IMR-90 (cell line): ENCODE data around the gene PEX14. TPM values are rescaled to one million over a fixed set of nuclear protein-coding genes. Genes with fewer than 3 reads are reported as not detected.

Experiments
- ATAC-seq: fragments of 200-7000 bp; cut with Tn5 transposase; 2 replicates; pipeline ENCODE4 v1.9.1; 2020; ENCODE audit warnings: low read depth, mild to moderate bottlenecking, moderate library complexity
- BruUV-seq: library from RNA; stranded (reverse); fragments of 400-500 nt; replicated peaks from 2 replicates; lab custom pipeline; 2021; lab: Mats Ljungman, UMichigan
- CTCF ChIA-PET: fragments of 300-600 bp; formaldehyde crosslinking; extraction: SDS; loops from one replicate; lab custom pipeline; 2021; ENCODE audit warnings: antibody characterized with exemption; lab: Yijun Ruan, JAX
- POLR2A ChIA-PET: fragments of 300-600 bp; sonication (Branson Sonifier 250); formaldehyde crosslinking; loops from one replicate; lab custom pipeline; 2022; ENCODE audit warnings: antibody characterized with exemption; ENCODE audit not compliant: unreplicated experiment; lab: Charles Lee
- DNase-seq: peaks from one replicate; pipeline ENCODE4 v3.0.0; 2013
- H2AFZ ChIP-seq: replicated peaks from 2 replicates; pipeline ENCODE3; 2013; ENCODE audit warnings: low read length, mild to moderate bottlenecking; ENCODE audit not compliant: poor library complexity
- H2AK5ac ChIP-seq: 2 replicates; pipeline ENCODE4 v1.6.1; 2013; ENCODE audit warnings: low read depth, low read length, inconsistent platforms
- H2AK9ac ChIP-seq: replicated peaks from 2 replicates; pipeline ENCODE3; 2013; ENCODE audit warnings: mild to moderate bottlenecking, low read depth, low read length, moderate library complexity; ENCODE audit not compliant: poor library complexity
- H2BK120ac ChIP-seq: 2 replicates; pipeline ENCODE4 v1.6.1; 2013; ENCODE audit warnings: low read depth, low read length, inconsistent platforms
- H2BK15ac ChIP-seq: 3 replicates; pipeline ENCODE4 v1.6.1; 2013; ENCODE audit warnings: low read depth, low read length, inconsistent platforms
- H2BK20ac ChIP-seq: 2 replicates; pipeline ENCODE4 v1.6.1; 2013; ENCODE audit warnings: low read depth, mild to moderate bottlenecking, inconsistent platforms, low read length, moderate library complexity
- H2BK5ac ChIP-seq: 2 replicates; pipeline ENCODE4 v1.6.1; 2013; ENCODE audit warnings: mild to moderate bottlenecking, low read depth, low read length, inconsistent platforms; ENCODE audit not compliant: poor library complexity, severe bottlenecking
- H3K14ac ChIP-seq: replicated peaks from 2 replicates; pipeline ENCODE4 v1.6.1; 2013; ENCODE audit warnings: low read depth, low read length, inconsistent platforms
- H3K18ac ChIP-seq: 2 replicates; pipeline ENCODE4 v1.6.1; 2013; ENCODE audit warnings: low read depth, low read length, control low read depth
- H3K23ac ChIP-seq: 2 replicates; pipeline ENCODE4 v1.6.1; 2013; ENCODE audit warnings: low read depth, low read length, inconsistent platforms
- H3K27ac ChIP-seq: 2 replicates; pipeline ENCODE4 v1.5.1; 2013; ENCODE audit warnings: mild to moderate bottlenecking, control low read depth, low read length; ENCODE audit not compliant: insufficient read depth
- H3K27me3 ChIP-seq: 2 replicates; pipeline ENCODE4 v1.6.1; 2013; ENCODE audit warnings: low read length; ENCODE audit not compliant: control insufficient read depth, insufficient read depth
- H3K36me3 ChIP-seq: 2 replicates; pipeline ENCODE4 v1.6.1; 2013; ENCODE audit warnings: low read length, mixed read lengths; ENCODE audit not compliant: control insufficient read depth, insufficient read depth
- H3K4ac ChIP-seq: 2 replicates; pipeline ENCODE4 v1.6.1; 2013; ENCODE audit warnings: low read depth, low read length, inconsistent platforms
- H3K4me1 ChIP-seq: 2 replicates; pipeline ENCODE4 v1.6.1; 2013; ENCODE audit warnings: low read length, mixed read lengths; ENCODE audit not compliant: control insufficient read depth, insufficient read depth
- H3K4me2 ChIP-seq: 2 replicates; pipeline ENCODE4 v1.6.1; 2013; ENCODE audit warnings: low read depth, mild to moderate bottlenecking, control low read depth, low read length, moderate library complexity
- H3K4me3 ChIP-seq: 2 replicates; pipeline ENCODE4 v1.5.1; 2013; ENCODE audit warnings: low read depth, mild to moderate bottlenecking, control low read depth, low read length, moderate library complexity; ENCODE audit not compliant: insufficient read depth
- H3K56ac ChIP-seq: 2 replicates; pipeline ENCODE4 v1.6.1; 2013; ENCODE audit warnings: low read length, inconsistent platforms; ENCODE audit not compliant: insufficient read depth; ENCODE audit errors: extremely low read depth
- H3K79me1 ChIP-seq, 2 experiments: 2 replicates each; pipeline ENCODE4 v1.6.1; 2013; ENCODE audit warnings: low read length in 2 of 2, inconsistent platforms in 1 of 2, low read depth in 1 of 2
- H3K9ac ChIP-seq: 2 replicates; pipeline ENCODE4 v1.6.1; 2013; ENCODE audit warnings: low read depth, low read length, control low read depth
- H3K9me1 ChIP-seq: 2 replicates; pipeline ENCODE4 v1.6.1; 2013; ENCODE audit warnings: low read length, inconsistent platforms; ENCODE audit not compliant: insufficient read depth
- H3K9me3 ChIP-seq: 2 replicates; pipeline ENCODE4 v1.6.1; 2013; ENCODE audit warnings: low read length; ENCODE audit not compliant: control insufficient read depth, insufficient read depth
- H4K20me1 ChIP-seq: 2 replicates; pipeline ENCODE4 v1.6.1; 2013; ENCODE audit warnings: low read length, inconsistent platforms; ENCODE audit not compliant: insufficient read depth
- H4K5ac ChIP-seq: 2 replicates; pipeline ENCODE4 v1.6.1; 2013; ENCODE audit warnings: mild to moderate bottlenecking, low read depth, low read length, control low read depth
- H4K8ac ChIP-seq, 2 experiments: 2 replicates each; pipeline ENCODE4 v1.6.1; 2013; ENCODE audit warnings: low read depth in 2 of 2, low read length in 2 of 2, control low read depth in 1 of 2, inconsistent platforms in 1 of 2
- H4K91ac ChIP-seq: 2 replicates; pipeline ENCODE4 v1.6.1; 2013; ENCODE audit warnings: low read depth, low read length, inconsistent platforms; ENCODE audit not compliant: insufficient read depth
- BHLHE40 ChIP-seq: fragments of 150-350 bp; IDR thresholded peaks from 2 replicates; pipeline ENCODE4 v1.6.1; 2016; ENCODE audit warnings: mild to moderate bottlenecking, low read depth, low read length
- CEBPB ChIP-seq: IDR thresholded peaks from 2 replicates; pipeline ENCODE4 v1.6.1; 2012; ENCODE audit warnings: low read depth, low read length, improper control_type of control experiment
- CHD1 ChIP-seq: IDR thresholded peaks from 2 replicates; pipeline ENCODE4 v1.6.1; 2012; ENCODE audit warnings: low read depth, low read length, improper control_type of control experiment
- ELK1 ChIP-seq: fragments of 150-350 bp; IDR thresholded peaks from 2 replicates; pipeline ENCODE4 v1.6.1; 2016; ENCODE audit warnings: low read depth, mild to moderate bottlenecking, low read length, moderate library complexity, borderline replicate concordance
- FOS ChIP-seq: fragments of 150-350 bp; IDR thresholded peaks from 2 replicates; pipeline ENCODE4 v1.6.1; 2016; ENCODE audit warnings: low read depth, low read length
- MAFK ChIP-seq: IDR thresholded peaks from 2 replicates; pipeline ENCODE4 v1.6.1; 2012; ENCODE audit warnings: low read depth, low read length, improper control_type of control experiment
- MAZ ChIP-seq: IDR thresholded peaks from 2 replicates; pipeline ENCODE4 v1.6.1; 2012; ENCODE audit warnings: low read depth, mild to moderate bottlenecking, low read length, improper control_type of control experiment, moderate library complexity, borderline replicate concordance
- MXI1 ChIP-seq: IDR thresholded peaks from 2 replicates; pipeline ENCODE4 v1.6.1; 2012; ENCODE audit warnings: low read depth, mild to moderate bottlenecking, low read length, moderate library complexity, borderline replicate concordance
- NFE2L2 ChIP-seq: fragments of 150-350 bp; IDR thresholded peaks from 2 replicates; pipeline ENCODE4 v1.6.1; 2016; ENCODE audit warnings: low read depth, mild to moderate bottlenecking, low read length
- POLR2A ChIP-seq: IDR thresholded peaks from 2 replicates; pipeline ENCODE4 v1.6.1; 2012; ENCODE audit warnings: mild to moderate bottlenecking, low read depth, low read length
- RAD21 ChIP-seq: IDR thresholded peaks from 2 replicates; pipeline ENCODE4 v1.6.1; 2012; ENCODE audit warnings: low read length, improper control_type of control experiment
- RCOR1 ChIP-seq: IDR thresholded peaks from 2 replicates; pipeline ENCODE4 v1.6.1; 2012; ENCODE audit warnings: mild to moderate bottlenecking, low read length, improper control_type of control experiment; ENCODE audit not compliant: insufficient replicate concordance
- RFX5 ChIP-seq: IDR thresholded peaks from 2 replicates; pipeline ENCODE4 v1.8.0; 2012; ENCODE audit warnings: low read depth, mild to moderate bottlenecking, low read length, moderate library complexity
- SMC3 ChIP-seq: fragments of 150-350 bp; IDR thresholded peaks from 2 replicates; pipeline ENCODE4 v1.6.1; 2016; ENCODE audit warnings: low read depth, mild to moderate bottlenecking, antibody characterized with exemption, low read length, moderate library complexity
- WGBS, 2 experiments: methylation state at CpG; one replicate each; pipeline versions ENCODE4 v1.1.5 to v1.1.7; 2013; ENCODE audit warnings: missing lambda C conversion rate in 2 of 2; ENCODE audit not compliant: insufficient read length in 1 of 2; ENCODE audit errors: extremely low coverage in 2 of 2; 5-methylcytosine and 5-hydroxymethylcytosine counted together
- dilution Hi-C: fragments of 300-500 bp; cut with HindIII; formaldehyde crosslinking; loops from one replicate; pipeline ENCODE4 v1.14.3; 2018; ENCODE audit warnings: low sequenced_read_pairs; ENCODE audit not compliant: unreplicated experiment
- in situ Hi-C: fragments of 300-500 bp; cut with MboI; formaldehyde crosslinking; loops from 3 replicates; pipeline ENCODE4 v1.14.3; 2019; ENCODE audit warnings: low sequenced_read_pairs, inconsistent platforms, mixed read lengths
- intact Hi-C: fragments of 100-400 bp; cut with micrococcal nuclease; formaldehyde crosslinking; loops from 2 replicates; pipeline ENCODE4 v1.10.0; 2022
- polyA plus RNA-seq, 3 experiments: library from polyadenylated mRNA; depleted of rRNA; stranded (reverse); fragments of >200 nt; gene quantifications; 2 replicates each; pipeline ENCODE4 v1.2.3, GENCODE V29; 2012; ENCODE audit warnings: low replicate concordance in 1 of 3
- total RNA-seq: library from RNA; depleted of rRNA; stranded (reverse); fragments of >200 nt; gene quantifications from 2 replicates; pipeline ENCODE4 v1.2.3, GENCODE V29; 2012
- TF ChIP-seq, protein P1 (sequence below): conservative IDR thresholded peaks from 2 replicates; pipeline ENCODE4 v1.5.1; 2012; ENCODE audit warnings: mild to moderate bottlenecking, low read depth, low read length, improper control_type of control experiment
- TF ChIP-seq, protein P2 (sequence below): fragments of 150-350 bp; IDR thresholded peaks from 2 replicates; pipeline ENCODE4 v1.6.1; 2017; ENCODE audit warnings: mild to moderate bottlenecking, antibody characterized with exemption, low read length, low read depth

The PEX14 gene
- total and polyA plus RNA-seq, 2 of the 4 experiments (the other 2 are of a cell fraction): 9.5 to 22.5 TPM

DNA sequence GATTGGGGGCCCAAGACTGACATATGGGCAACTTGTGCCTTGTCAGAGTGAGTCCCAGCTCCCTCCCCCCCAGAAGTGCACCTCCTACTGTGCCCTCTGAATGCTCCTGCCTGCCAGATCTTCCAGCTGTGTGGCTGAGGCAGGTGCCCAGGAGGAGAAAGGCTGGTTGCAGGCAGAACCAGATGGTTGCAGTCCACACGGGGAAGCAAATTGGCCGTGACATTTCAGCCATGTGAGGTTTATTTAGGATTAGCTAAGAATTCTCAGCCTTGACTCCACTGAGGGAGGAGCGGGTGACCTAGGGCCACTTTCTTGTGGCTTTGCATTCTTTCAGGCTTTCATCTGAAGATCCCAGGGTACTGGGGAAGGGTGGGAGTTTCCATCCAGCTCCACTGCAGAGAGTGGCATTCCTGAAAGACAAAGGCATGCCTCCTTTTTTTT lies 33.8 kb downstream of the PEX14 start:
- Histone ChIP-seq H2BK15ac (no peak overlapping the region), H3K36me3 (no peaks in the 10 kb centered on the region; the same call in 1 of the 2 replicates), H3K9me3 (no peaks in the 10 kb centered on the region), H2AFZ (no peak overlapping the region), H3K14ac (no peak overlapping the region), H4K8ac (no peak overlapping the region), H3K79me1 (peaks cover 35 to 71% of the 10 kb centered on the region in 2 experiments), H3K27me3 (no peaks in the 10 kb centered on the region), H3K23ac (no peak overlapping the region), H4K20me1 (peaks cover 16% of the 10 kb centered on the region), H2AK9ac (no peak overlapping the region), H3K4ac (no peak overlapping the region; the same call in 1 of the 2 replicates), H3K4me2 (no peak overlapping the region), H3K18ac (no peak overlapping the region), H3K27ac (no peak overlapping the region), H3K56ac (no peak overlapping the region), H3K9me1 (peaks cover 21% of the 10 kb centered on the region), H2BK20ac (no peak overlapping the region), H2AK5ac (no peak overlapping the region), H4K5ac (no peak overlapping the region), H2BK120ac (0 out of 2 replicates have a peak overlapping the region, but pooled peaks have one; percentile 20), H4K91ac (no peak overlapping the region), H3K9ac (no peak overlapping the region), H2BK5ac (no peak overlapping the region), H3K4me1 (peaks cover 21% of the 10 kb centered on the region), H3K4me3 (no peak overlapping the region)
- ChIA-PET POLR2A (no interaction called here), CTCF (interaction anchor here (0.6 to 3.1 kb wide), 4 partner anchors 15 to 379 kb away, joined by 3 to 22 read pairs (median 7); no protein-coding TSS in a partner anchor)
- TF ChIP-seq CHD1: no peak
- TF ChIP-seq, protein P1, sequence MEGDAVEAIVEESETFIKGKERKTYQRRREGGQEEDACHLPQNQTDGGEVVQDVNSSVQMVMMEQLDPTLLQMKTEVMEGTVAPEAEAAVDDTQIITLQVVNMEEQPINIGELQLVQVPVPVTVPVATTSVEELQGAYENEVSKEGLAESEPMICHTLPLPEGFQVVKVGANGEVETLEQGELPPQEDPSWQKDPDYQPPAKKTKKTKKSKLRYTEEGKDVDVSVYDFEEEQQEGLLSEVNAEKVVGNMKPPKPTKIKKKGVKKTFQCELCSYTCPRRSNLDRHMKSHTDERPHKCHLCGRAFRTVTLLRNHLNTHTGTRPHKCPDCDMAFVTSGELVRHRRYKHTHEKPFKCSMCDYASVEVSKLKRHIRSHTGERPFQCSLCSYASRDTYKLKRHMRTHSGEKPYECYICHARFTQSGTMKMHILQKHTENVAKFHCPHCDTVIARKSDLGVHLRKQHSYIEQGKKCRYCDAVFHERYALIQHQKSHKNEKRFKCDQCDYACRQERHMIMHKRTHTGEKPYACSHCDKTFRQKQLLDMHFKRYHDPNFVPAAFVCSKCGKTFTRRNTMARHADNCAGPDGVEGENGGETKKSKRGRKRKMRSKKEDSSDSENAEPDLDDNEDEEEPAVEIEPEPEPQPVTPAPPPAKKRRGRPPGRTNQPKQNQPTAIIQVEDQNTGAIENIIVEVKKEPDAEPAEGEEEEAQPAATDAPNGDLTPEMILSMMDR: no peak
- no peak for TF ChIP-seq FOS
- TF ChIP-seq MAZ: no peak
- TF ChIP-seq POLR2A: no peak
- TF ChIP-seq MXI1: no peak
- TF ChIP-seq RCOR1: no peak
- TF ChIP-seq SMC3: no peak
- TF ChIP-seq CEBPB: no peak
- TF ChIP-seq MAFK: no peak
- TF ChIP-seq, protein P2, sequence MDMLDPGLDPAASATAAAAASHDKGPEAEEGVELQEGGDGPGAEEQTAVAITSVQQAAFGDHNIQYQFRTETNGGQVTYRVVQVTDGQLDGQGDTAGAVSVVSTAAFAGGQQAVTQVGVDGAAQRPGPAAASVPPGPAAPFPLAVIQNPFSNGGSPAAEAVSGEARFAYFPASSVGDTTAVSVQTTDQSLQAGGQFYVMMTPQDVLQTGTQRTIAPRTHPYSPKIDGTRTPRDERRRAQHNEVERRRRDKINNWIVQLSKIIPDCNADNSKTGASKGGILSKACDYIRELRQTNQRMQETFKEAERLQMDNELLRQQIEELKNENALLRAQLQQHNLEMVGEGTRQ: no peak
- no peak for TF ChIP-seq ELK1
- TF ChIP-seq RFX5: no peak
- no peak for TF ChIP-seq RAD21
- no peak for TF ChIP-seq BHLHE40
- TF ChIP-seq NFE2L2: no peak
- DNase-seq (peak; percentile 57), ATAC-seq (peak; percentile 3; the same call in 1 of the 2 replicates)
- intact Hi-C loops: no loop called here
- in situ Hi-C loops: loop anchor here (5.0 kb wide), 1 partner anchor 359 kb away; no protein-coding TSS in a partner anchor
- BruUV-seq: no TSS peak
- dilution Hi-C loops: no loop called here
- no CpG with 5 or more reads among the region's 3 CpGs for WGBS, 2 experiments
